Activated T-cell treated with anti-CD3 and anti-CD28 coated beads for 48 hours (primary cell): ENCODE data around the gene IQGAP2.
"Not testable (repeated sequence)": the region's sequence is repeated elsewhere in the genome, so short reads cannot be mapped to it uniquely, and the experiment has no call there.

Source experiments
- DNase-seq: peaks from one replicate; pipeline ENCODE4 v3.0.0-alpha.2; 2020; ENCODE audit warnings: low read depth

Gene IQGAP2

GRCh38 chr5:76718381-76718832 lies 315.3 kb downstream of the IQGAP2 start:
- DNase-seq = no peak

GRCh38 chr5:76718880-76719279 lies 315.8 kb downstream of the IQGAP2 start:
- DNase-seq = no peak

- DNase-seq = no peak
These were observed 318.0 kb downstream of the IQGAP2 start for GRCh38 chr5:76720988-76721569.

GRCh38 chr5:76723266-76723665 lies 320.2 kb downstream of the IQGAP2 start:
- no peak for DNase-seq

GRCh38 chr5:76723906-76724305 lies 320.8 kb downstream of the IQGAP2 start:
- DNase-seq = no peak

- DNase-seq = no peak
These were observed 321.8 kb downstream of the IQGAP2 start for GRCh38 chr5:76724871-76725270.

GRCh38 chr5:76728965-76729364 lies 325.9 kb downstream of the IQGAP2 start:
- DNase-seq = no peak

- no peak for DNase-seq
These were observed 326.5 kb downstream of the IQGAP2 start for GRCh38 chr5:76729373-76730290.

GRCh38 chr5:76732405-76733048 lies 329.4 kb downstream of the IQGAP2 start:
- DNase-seq = no peak

- no peak for DNase-seq
These were observed 329.9 kb downstream of the IQGAP2 start for GRCh38 chr5:76733049-76733417.

- DNase-seq = no peak
These were observed 332.9 kb downstream of the IQGAP2 start for GRCh38 chr5:76735762-76736545.

- no peak for DNase-seq
These were observed 333.8 kb downstream of the IQGAP2 start for GRCh38 chr5:76736679-76737556.

GRCh38 chr5:76737846-76738245 lies 334.8 kb downstream of the IQGAP2 start:
- no peak for DNase-seq

- DNase-seq = not testable (repeated sequence)
These were observed 338.4 kb downstream of the IQGAP2 start for GRCh38 chr5:76741506-76741905.

- DNase-seq = no peak
These were observed 339.5 kb downstream of the IQGAP2 start for GRCh38 chr5:76742583-76742982.

- DNase-seq = no peak
These were observed 341.5 kb downstream of the IQGAP2 start for GRCh38 chr5:76744632-76745031.

GRCh38 chr5:76745670-76746069 lies 342.6 kb downstream of the IQGAP2 start:
- DNase-seq = no peak

- no peak for DNase-seq
These were observed 343.6 kb downstream of the IQGAP2 start for GRCh38 chr5:76746677-76747076.

GRCh38 chr5:76747706-76748105 lies 344.6 kb downstream of the IQGAP2 start:
- no peak for DNase-seq

GRCh38 chr5:76751291-76751690 lies 348.2 kb downstream of the IQGAP2 start:
- no peak for DNase-seq

- no peak for DNase-seq
These were observed 351.6 kb downstream of the IQGAP2 start for GRCh38 chr5:76754668-76755078.
